ENCODE data around the gene CCDC38.
A peak's percentile ranks its signal among the peaks of the same experiment; 100 is the strongest.
"Not testable (repeated sequence)": the region's sequence is repeated elsewhere in the genome, so short reads cannot be mapped to it uniquely, and the experiment has no call there.

The CCDC38 gene

DNA sequence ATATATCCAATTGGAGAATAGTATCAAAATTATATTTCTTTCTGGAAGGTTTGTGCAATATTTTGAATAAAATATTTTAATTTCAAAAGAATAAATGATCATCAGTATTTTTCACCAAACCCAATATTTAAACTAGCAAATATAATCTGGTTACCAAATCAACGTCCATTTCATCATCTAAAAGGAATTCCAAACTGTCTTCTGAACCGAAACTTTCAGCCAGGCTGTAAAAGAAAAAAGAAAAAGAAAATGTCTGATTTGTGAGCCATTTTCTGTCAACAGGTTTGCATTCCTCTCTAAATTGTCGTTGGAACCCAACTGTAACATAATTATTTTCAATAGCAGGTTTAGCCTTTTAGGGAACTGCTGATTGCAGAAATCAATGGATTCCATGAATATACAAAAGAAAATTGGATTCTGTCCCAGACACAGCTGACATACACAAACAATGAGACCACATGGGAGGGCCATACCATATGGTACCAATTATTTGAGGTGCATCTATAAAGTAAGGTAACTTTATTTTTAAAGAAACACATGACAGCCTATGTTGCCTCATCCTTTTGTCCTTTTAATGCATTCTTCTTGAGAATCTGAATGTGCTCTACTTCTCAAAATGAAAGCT lies 61.0 kb downstream of the CCDC38 start:
- DNase-seq, result peak in 1 of 2 experiments; percentile 43

DNA sequence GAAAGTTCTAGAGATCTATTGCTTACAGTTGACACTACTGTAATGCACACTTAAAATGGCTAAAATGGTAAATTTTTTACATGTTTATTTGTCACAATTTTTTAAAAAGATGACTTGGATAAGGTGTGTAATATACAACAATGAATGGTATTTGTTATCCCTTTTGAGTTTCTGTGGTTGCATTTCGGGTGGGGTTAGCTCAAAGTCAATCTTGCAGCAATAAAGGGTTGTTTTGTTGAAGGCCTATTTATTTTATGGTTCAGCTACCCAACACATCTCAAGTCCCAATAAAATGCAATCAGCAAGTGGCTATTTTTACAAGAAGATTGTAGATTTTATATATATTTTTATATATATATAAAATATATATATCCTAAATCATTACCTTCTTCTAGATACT lies 61.5 kb downstream of the CCDC38 start:
- DNase-seq, result no peak

GRCh38 chr12:95877622-95878021 lies 64.8 kb downstream of the CCDC38 start:
- no peak for DNase-seq

- no peak for DNase-seq
Measured at GRCh38 chr12:95874452-95874851, 68.0 kb downstream of the CCDC38 start.

DNA sequence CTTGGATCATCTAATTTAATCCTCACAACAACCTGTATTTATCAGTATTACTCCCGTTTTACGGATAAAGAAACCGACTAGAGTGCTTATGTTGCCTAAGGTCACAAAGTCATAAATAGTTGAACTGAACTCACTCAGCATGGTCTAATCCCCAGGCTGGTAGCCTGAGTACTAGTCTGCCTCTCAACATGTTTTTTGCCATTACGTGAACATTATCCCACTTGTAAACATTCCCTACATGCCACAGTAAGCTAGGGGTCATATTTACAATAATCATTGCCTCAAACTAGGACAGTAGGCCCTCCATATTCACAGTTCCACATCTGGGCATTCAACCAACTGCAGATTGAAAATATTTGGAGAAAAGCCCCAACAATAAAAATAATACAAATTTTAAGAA lies 71.5 kb downstream of the CCDC38 start:
- no peak for DNase-seq

DNA sequence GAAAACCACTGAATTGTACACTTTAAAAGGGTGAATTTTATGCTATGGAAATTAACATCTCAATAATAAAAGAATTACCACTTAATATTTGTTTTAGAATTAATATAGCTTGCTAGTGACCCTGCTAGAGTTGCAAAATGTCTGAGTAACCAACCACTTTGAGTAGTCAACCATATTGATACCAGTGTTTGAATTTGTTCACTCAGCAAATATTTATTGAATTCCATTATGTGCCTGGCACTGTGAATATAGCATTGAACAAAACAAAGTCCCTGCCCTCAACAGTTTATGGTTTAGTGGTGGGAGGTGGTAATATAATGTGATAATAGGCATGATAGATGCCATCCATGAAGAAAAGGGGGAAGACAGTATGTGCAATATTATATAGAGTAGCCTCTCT lies 79.1 kb downstream of the CCDC38 start:
- DNase-seq, result no peak

- no peak for DNase-seq
Measured at GRCh38 chr12:95862038-95862437, 80.4 kb downstream of the CCDC38 start.

DNA sequence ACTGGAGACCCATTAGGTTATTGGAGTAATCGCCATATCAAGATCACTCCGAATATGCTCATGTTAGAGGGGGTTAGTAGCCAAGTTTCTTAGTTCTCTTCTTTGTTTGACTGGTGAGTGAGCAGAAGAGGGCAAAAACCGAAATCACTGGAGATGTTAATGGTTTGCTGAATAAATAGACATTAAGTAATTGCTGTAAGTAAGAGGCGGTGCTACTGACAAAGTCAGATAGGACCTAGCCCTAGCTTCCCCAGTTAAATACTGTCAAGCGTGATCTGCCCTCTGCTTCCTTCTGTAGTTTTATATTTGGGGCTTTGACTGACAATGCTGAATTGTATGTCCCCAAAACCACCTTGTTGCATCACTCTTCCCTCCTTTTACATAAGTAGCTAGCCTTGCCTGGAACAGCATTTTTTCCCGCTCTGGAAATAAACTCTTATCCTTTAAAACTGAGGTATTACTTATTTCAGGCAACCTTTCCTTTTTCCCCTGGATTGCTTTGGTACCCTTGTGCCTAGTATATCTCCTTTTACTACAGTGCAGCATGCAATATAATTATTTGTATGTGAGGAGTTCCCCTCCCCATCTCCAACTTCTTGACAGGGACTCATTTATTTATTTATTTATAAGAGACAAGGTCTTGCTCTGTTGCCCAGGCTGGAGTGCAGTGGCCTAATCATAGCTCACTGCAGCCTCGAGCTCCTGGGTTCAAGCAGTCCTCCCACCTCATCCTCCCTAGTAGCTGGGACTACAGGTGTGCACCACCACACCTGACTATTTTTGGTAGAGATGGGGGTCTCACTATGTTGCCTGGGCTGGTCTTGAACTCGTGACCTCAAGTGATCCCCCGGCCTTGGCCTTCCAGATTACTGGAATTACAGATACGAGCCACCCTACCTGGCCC lies 82.2 kb downstream of the CCDC38 start:
- no peak for DNase-seq

- DNase-seq, result no peak
Measured at GRCh38 chr12:95859344-95859816, 83.0 kb downstream of the CCDC38 start.

DNA sequence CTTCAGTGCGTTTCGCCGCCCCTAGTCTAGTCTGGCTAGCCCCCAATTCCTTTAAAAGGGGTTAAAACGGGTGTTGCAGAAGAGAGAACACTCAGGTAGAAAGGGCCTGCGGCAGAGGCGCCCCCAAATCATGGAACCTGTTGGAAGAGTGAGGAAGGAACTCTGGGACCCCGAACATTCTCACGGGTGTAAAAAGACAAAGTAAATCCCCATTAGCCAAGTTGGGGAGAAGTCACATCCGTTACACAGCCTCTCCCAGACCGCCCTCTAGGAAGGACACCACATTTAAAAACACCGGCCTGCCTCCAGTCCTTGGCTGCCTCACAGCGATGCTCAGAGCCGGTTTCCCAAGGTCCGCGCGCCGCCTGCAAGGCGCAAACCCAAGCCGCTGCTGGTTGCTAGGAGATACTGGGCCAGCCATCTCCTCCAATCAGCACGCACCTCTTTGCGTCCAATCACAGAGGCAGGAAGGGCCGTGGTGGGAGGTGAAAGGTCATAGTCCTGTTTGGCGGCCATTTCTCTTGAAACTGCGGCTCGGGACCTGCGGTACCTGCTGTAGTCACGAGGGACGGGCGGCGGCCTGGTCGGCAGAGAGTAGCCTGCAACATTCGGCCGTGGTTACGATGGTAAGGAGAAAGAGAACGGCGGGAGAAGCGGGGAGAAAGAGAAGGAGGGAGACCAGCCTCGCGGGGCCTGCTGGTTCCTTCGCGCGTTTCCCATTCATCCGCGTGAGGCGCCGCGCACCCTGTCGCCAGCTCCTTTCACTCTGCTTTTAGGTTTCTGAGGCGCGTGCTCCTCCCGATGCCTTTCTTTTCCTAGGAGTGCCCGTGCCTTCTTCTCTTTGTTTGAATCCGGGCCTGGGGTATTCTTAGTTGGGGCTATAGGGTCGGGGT lies 83.7 kb downstream of the CCDC38 start, which contains the start of gene SNRPF:
TSS of gene SNRPF (plus strand) at position 502 of the 893 bp plus-strand sequence. CDS start at position 624, 122 bp downstream.
- peak; percentile 88 to 96 for DNase-seq

- no peak for DNase-seq
Measured at GRCh38 chr12:95857799-95858198, 84.6 kb downstream of the CCDC38 start.

- DNase-seq, result no peak
Measured at GRCh38 chr12:95857156-95857555, 85.3 kb downstream of the CCDC38 start.

DNA sequence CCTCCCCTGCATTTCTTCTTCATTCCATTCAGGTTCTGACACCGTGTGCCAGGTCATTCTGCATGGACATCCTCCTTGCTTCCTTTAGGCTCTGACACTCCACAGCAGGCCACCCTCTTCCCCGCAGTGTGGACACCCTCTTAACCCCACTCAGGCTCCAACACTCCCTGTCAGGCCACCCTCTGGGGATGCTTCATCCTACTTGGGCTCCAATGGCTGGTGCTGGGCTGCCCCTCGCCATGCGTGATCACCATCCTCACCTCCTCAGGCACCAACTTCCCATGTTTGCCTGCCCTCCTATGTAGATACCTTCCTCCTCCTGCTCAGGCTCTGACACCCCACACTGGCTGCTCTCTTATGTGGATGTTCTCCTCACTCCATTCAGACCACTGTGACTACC lies 90.3 kb downstream of the CCDC38 start:
- no peak for DNase-seq

GRCh38 chr12:95851606-95852005 lies 90.8 kb downstream of the CCDC38 start:
- no peak for DNase-seq

- DNase-seq, result peak; percentile 4 to 39
Measured at GRCh38 chr12:95848575-95849388, 93.6 kb downstream of the CCDC38 start.

GRCh38 chr12:95842426-95842825 lies 100.0 kb downstream of the CCDC38 start:
- not testable (repeated sequence) for DNase-seq

DNA sequence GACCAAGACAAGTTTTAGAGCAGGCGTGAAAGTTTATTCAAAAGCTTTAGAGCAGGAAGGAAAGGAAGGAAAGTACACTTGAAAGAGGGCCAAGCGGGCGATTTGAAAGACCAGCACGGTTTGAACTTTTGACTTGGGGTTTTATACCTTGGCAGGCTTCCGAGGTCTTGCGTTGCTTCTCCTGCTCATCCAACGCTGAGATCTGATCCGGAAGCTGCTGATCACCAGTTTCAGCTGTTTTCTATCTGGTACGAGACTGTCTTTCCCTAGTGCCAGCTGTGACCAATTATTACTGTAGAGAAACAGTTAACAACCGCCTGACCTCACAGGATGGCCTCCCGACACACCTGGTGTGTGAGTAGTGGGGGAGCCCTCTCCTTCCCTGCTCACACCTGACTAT lies 104.3 kb downstream of the CCDC38 start:
- DNase-seq, result peak in 1 of 2 experiments; percentile 21

DNA sequence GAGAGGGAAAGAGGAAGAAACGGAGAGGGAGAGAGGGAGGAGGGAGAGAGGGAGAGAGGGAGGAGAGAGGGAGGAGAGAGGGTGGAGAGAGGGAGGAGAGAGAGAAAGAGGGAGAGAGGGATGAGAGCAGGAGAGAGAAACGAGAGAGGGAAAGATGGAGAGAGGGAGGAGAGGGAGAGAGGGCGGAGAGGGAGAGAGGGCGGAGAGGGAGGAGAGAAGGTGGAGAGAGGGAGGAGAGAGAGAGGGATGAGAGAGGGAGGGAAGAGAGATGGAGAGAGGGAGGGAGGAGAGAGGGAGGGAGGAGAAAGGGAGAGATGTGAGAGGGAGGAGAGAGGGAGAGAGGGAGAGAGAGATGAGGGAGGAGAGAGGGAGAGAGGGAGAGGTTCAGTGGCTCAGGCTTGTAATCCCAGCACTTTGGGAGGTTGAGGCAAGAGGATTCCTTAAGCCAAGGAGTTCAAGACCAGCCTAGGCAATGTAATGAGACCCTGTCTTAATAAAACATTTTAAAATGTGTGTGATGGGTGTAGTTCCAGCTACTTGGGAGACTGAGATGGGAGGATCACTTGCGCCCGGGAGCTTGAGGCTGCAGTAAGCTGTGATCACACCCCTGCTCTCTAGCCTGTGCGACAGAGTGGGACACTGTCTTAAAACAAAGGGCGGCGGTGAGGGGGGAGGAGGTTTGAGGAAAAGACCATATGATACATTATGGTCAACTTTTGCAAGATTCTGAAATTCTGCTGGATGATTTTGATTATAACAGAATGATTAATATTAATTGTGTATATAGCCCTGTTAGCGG lies 105.0 kb downstream of the CCDC38 start:
- DNase-seq, result no peak

- peak in 1 of 2 experiments; percentile 57 for DNase-seq
Measured at GRCh38 chr12:95836630-95837239, 105.7 kb downstream of the CCDC38 start.

GRCh38 chr12:95836185-95836609 lies 106.2 kb downstream of the CCDC38 start:
- DNase-seq, result peak; percentile 29 to 76

DNA sequence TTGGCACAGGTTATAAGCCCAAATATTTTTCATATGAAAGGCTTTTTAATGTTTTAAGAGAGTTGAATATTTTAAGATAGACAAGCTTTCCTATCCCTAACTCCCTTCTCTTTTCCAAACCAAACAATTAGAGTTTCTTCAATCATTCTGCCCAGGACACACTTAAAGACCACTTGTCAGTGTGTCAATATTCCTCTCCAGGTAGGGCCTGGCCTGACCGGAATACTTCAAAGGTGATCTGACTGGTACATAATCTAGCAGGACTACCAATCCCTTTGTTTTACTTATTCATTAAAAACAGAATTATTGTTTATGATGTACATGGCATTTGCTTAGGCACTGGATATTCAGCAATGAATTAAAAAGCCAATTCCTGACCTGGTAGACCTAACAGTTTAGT lies 107.8 kb downstream of the CCDC38 start:
- DNase-seq, result no peak

Data from NCI-H446 (cell line).